ENCODE data around the gene SMARCB1. TPM values are rescaled to one million over a fixed set of nuclear protein-coding genes. Genes with fewer than 3 reads are reported as not detected.

SMARCB1 gene
- total RNA-seq, 1 donor from 2014 or later = 105 TPM

DNA sequence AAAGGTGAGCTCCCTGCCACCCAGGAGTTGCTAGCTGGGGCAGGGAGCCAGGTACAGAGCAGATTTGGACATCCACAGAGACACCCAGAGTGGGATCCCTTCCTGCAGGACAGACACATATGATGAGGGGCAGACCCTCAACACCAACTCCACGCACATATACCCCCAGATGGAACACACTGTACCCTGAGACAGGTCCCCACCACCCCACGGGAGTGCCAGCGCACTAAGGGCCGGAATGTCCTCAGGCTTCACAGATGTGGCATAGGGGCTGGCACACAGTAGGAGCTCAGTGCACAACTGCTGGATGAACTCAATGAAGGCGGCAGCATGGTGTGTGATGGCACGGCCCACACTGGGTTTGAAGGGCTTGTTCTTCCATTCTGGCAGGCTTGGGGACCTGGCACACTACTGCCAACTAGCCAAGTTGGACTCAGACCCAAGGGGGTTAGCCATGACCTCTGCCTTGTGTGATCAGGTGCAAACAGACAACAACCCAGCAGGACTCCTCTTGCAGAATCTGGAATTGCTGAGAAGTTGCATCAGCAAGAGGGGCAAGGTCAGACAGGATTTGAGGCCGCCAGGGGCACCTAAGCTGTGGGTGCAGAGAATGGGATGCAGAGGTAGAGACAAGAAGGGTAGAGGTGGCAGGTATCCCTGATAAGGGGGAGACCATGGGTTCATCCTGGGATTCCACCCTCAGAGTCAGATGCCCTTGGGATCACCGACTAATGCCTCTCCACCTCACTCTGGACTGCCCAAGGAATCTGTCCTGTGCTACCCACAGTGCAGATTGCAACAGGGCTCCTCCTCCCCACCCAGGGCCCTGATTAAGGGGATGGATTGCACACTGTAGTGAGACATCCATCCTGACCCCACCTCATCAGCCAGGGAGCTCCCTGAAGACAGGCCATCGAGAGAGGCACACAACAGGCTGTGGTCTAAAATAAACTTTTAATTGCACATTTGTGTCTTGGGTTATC is 21.6 kb upstream of the SMARCB1 start:
- peaks cover 3% of the 10 kb centered on the region for H3K27me3 Mint-ChIP-seq (ENCODE audit: unreplicated experiment)
- no peak for TF ChIP-seq CTCF (IDR thresholded peaks at IDR 0.05; ENCODE audit: unreplicated experiment)
- H3K4me3 Mint-ChIP-seq (ENCODE audit: unreplicated experiment) = no peak overlapping the region
- DNase-seq (ENCODE audit: low spot score) = no peak
- peaks cover 20% of the 10 kb centered on the region for H3K4me1 Mint-ChIP-seq (ENCODE audit: unreplicated experiment)
- no peaks in the 10 kb centered on the region for H3K36me3 Mint-ChIP-seq (ENCODE audit: low read depth, unreplicated experiment)
- H3K9me3 Mint-ChIP-seq (ENCODE audit: unreplicated experiment) = no peaks in the 10 kb centered on the region
- peak overlapping the region; percentile 52 for H3K27ac Mint-ChIP-seq (ENCODE audit: unreplicated experiment)

DNA sequence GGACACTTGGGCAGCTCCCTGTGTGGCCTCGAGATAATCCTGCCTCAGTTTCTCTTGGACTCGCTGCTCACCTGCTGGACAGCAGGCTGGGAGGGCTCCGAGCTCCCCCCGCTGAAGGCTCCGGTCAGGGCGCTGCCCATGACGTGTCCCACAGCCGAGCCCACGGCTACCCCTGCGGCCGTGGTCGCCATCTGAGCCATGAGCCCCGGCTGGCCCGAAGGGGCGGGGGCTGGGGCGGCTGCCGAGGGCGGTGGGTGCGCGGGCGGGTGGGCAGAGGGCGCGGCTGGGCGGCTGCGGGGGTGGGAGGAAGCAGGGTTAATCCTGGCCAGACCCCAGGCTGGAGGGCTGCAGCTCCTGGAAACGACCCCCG is 19.5 kb upstream of the SMARCB1 start:
- Mint-ChIP-seq H3K27me3 (ENCODE audit: unreplicated experiment) (peaks cover 3% of the 10 kb centered on the region), H3K4me1 (ENCODE audit: unreplicated experiment) (peaks cover 16% of the 10 kb centered on the region), H3K9me3 (ENCODE audit: unreplicated experiment) (no peaks in the 10 kb centered on the region), H3K36me3 (ENCODE audit: low read depth, unreplicated experiment) (no peaks in the 10 kb centered on the region), H3K4me3 (ENCODE audit: unreplicated experiment) (peak overlapping the region; percentile 47), H3K27ac (ENCODE audit: unreplicated experiment) (no peak overlapping the region)
- TF ChIP-seq CTCF (IDR thresholded peaks at IDR 0.05; ENCODE audit: unreplicated experiment) = no peak
- DNase-seq (ENCODE audit: low spot score) = no peak

- Mint-ChIP-seq H3K4me1 (ENCODE audit: unreplicated experiment) (peaks cover 10% of the 10 kb centered on the region), H3K27me3 (ENCODE audit: unreplicated experiment) (no peaks in the 10 kb centered on the region), H3K9me3 (ENCODE audit: unreplicated experiment) (no peaks in the 10 kb centered on the region), H3K27ac (ENCODE audit: unreplicated experiment) (no peak within 1 kb of the TSS), H3K4me3 (ENCODE audit: unreplicated experiment) (peak within 1 kb of the TSS; percentile 85), H3K36me3 (ENCODE audit: low read depth, unreplicated experiment) (no peaks in the 10 kb centered on the region)
- peak; percentile 85 for TF ChIP-seq CTCF (IDR thresholded peaks at IDR 0.05; ENCODE audit: unreplicated experiment)
- DNase-seq (ENCODE audit: low spot score) = peak; percentile 94
Observed at GRCh38 chr22:23767673-23768548, 18.9 kb upstream of the SMARCB1 start, which contains the start of gene CHCHD10. CHCHD10 (minus strand) TSS chr22:23767972; CDS start chr22:23767874, 98 bp downstream.

- peaks cover 1% of the 10 kb centered on the region for H3K36me3 Mint-ChIP-seq (ENCODE audit: low read depth, unreplicated experiment)
- H3K27ac Mint-ChIP-seq (ENCODE audit: unreplicated experiment) = no peak overlapping the region
- DNase-seq (ENCODE audit: low spot score) = no peak
- no peaks in the 10 kb centered on the region for H3K9me3 Mint-ChIP-seq (ENCODE audit: unreplicated experiment)
- H3K27me3 Mint-ChIP-seq (ENCODE audit: unreplicated experiment) = peaks cover 7% of the 10 kb centered on the region
- no peak overlapping the region for H3K4me3 Mint-ChIP-seq (ENCODE audit: unreplicated experiment)
- peaks cover 8% of the 10 kb centered on the region for H3K4me1 Mint-ChIP-seq (ENCODE audit: unreplicated experiment)
- no peak for TF ChIP-seq CTCF (IDR thresholded peaks at IDR 0.05; ENCODE audit: unreplicated experiment)
Observed at GRCh38 chr22:23769321-23769965, 17.3 kb upstream of the SMARCB1 start.

All from endothelial cell (in vitro differentiated cells).